LNCAP (cell line): ENCODE measurements around the gene KRTAP5-2.

ENCODE experiments used
- TF ChIP-seq, protein P1 (sequence below): fragments of 450-650 bp; IDR thresholded peaks from 2 replicates; pipeline ENCODE4 v1.5.1; 2017; ENCODE audit warnings: mild to moderate bottlenecking

KRTAP5-2 gene

DNA sequence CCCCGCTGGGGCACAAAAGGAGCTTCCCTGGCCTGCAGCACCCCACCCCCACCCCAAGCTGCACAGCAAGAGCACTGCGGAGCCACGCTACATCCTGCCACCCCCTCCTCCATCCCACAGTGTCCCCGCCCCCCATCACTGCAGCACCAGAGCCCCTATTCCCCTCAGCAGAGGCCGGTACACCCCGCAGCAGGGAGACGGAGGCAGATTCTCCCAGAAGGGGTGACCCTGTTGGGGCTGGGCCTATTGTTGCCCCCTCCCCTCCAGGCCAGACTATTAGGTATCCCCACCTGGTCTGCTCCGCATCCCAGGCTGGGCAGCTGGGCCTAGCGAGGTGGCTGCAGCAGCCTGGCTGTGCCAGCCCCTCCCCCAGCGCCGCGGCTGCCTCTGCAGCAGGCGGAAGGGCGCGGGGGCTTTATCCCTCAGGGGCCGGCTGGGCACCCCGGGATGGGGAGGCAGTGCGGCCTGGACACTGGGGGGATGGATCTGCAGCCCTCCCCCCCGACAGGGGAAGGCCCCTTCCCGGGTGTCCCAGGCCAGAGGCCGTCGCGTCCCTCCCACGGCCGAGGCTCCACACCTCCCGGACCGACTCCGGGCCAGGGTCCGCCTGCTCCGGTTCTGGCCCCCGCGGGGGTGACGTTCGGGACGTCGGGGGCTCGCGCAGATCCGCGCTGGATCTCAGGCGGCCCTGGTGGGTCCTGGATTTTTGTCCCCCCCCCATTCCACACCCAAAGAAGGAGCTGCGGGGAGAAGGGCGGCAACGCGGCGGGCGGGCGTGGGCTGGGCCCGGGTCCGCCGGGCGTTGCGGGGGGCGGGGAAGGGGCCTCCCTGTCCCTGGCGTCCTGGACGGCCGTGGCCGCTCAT, 27.0 kb downstream of the KRTAP5-2 start:
- TF ChIP-seq, protein P1, sequence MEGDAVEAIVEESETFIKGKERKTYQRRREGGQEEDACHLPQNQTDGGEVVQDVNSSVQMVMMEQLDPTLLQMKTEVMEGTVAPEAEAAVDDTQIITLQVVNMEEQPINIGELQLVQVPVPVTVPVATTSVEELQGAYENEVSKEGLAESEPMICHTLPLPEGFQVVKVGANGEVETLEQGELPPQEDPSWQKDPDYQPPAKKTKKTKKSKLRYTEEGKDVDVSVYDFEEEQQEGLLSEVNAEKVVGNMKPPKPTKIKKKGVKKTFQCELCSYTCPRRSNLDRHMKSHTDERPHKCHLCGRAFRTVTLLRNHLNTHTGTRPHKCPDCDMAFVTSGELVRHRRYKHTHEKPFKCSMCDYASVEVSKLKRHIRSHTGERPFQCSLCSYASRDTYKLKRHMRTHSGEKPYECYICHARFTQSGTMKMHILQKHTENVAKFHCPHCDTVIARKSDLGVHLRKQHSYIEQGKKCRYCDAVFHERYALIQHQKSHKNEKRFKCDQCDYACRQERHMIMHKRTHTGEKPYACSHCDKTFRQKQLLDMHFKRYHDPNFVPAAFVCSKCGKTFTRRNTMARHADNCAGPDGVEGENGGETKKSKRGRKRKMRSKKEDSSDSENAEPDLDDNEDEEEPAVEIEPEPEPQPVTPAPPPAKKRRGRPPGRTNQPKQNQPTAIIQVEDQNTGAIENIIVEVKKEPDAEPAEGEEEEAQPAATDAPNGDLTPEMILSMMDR: no peak

DNA sequence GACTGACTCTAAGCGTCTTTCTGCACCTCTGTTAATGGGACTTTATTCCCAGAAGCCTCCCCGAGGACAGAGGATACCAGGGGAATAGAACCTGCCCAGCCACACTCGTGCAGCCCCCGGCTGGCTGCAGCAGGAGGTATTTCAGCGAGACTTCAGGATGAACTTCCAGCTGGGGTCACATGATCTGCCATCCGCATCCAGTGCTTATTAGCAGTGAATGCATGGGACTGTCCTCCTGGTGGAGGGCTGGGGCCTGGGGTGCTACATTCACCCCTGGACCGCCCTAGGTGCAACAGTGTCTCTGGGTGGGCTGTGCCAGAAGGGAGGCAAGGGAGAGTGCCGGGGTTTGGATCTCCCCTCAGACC, 27.6 kb downstream of the KRTAP5-2 start:
- TF ChIP-seq, protein P1: no peak

DNA sequence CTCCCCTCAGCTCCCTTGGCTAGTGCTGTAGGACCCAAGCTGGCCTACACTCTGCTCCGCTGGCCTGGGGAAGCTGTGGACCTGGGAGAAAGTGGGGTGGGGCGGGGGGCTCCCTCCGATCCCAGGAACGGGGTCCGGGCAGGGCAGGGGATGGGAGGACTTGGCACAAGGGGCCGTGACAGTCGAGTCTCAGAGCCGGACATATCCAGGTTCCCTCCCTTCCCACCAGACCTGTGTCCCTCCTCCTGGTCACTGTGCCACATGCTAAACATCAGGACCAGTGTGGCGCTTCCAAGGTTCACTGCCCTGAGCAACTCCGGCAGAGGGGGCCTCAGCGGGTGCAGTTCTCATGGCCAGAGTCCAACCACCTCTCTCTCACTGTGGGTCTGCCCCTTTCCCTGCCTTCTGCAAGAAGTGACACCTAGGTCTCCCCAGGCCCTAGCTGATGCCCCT, 28.1 kb downstream of the KRTAP5-2 start:
- TF ChIP-seq, protein P1: no peak

DNA sequence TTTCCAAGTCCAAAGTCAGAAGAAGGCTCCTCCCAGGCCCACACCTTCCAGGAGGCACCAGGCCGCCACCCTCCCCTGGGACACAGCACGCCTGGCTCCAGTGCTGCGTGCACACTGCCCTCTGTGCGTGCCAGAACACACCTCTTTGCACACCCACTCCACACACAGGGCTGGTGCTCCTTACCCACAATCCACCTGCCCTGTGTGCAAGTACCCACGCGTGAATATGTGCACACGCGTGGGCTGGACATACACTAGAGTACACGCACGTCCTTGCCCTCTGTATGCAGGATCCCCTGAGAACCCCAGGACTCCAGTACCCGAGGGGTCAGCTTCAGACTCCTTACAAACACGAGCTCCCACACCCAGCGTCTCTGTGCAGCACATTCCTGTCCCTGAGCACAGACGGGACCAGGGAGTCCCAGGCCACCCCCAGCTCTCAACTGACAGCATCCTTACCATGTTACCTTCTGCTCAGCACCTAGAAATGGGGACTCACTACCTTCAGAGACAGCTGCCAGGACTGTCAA, 28.8 kb downstream of the KRTAP5-2 start:
- TF ChIP-seq, protein P1: no peak

DNA sequence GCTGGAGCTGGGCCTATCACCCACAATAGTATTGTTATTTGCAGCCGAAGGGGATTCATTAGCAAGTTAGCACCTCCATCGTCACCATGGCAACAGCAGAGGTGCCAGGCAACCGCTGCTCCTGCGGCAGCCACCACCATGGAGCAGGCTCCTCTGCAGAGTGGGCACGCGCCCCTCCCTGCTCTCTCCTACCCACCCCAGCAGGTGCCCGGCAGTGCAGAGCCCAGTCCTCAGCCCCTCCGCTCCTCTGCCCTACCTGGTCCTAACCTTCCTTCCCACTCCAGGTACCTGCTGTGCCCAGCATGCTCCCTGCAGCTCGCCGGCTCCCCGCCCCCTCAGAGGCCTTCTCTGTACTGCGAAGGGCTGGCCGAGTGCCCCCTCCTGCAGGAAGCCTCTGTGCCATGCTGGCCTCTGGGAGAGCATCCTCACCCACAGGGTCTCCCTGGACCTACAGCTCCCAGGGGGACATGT, 29.6 kb downstream of the KRTAP5-2 start:
- TF ChIP-seq, protein P1: no peak

DNA sequence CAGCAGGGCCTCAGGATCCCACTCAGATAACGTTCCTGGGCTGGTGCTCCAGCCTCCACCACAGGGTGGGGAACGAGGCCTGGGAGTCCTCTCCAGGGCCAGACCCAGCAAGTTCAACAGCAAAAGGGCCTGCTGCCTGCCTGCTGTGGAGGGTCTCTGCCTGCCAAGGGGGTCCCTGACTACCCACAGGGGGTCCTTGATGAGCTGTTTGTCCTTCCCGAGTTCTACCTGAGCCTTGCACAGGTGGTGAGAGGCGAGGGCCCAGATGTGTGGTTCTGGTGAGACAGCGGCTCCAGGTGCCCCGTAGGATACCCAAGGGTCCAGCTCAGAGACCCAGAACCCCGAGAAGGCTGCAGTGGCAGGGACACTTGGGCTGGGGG, 30.4 kb downstream of the KRTAP5-2 start:
- TF ChIP-seq, protein P1: no peak

DNA sequence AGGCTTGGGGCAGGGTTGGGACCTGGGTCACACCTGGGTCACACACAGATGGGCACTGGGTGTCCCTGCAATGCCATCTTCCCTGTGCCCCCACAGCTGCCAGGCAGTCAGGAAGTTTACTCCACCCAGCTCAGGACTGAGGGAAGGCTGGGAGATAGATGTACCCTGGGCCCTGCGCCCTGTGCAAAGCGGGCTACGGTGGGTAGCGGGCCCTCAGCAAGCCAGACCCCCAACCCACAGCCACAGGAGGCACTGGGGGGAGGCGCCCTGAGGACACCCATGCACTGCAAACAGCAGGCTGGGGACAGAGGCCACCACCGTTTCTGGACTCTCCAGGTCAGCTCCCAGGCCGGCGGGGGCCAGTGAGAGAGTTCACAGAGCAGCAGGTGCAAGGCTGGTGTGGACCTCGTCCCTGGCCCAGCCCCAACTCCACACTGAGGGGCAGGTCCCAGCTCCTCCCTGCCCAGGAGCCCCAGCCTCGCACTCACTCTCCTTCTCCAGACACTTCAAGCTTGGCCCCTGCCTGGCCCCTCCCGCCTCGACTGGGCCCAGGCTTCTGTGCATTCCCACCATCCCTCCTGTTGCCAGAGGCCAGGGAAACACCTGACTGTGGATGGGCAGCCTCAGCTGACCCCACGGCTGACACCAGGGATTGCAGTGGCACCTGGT, 30.9 kb downstream of the KRTAP5-2 start:
- TF ChIP-seq, protein P1: no peak
